HG02870 (cell line): ENCODE data around the gene SORT1.
"Not testable (repeated sequence)": the region's sequence is repeated elsewhere in the genome, so short reads cannot be mapped to it uniquely, and the experiment has no call there.

Source experiments
- ATAC-seq: cut with Tn5 transposase; IDR thresholded peaks from one replicate; pipeline ENCODE4 v1.9.1; 2021; ENCODE audit warnings: mild to moderate bottlenecking, moderate library complexity; ENCODE audit not compliant: unreplicated experiment

SORT1 gene

GRCh38 chr1:109397581-109398342 is at the start of gene SORT1:
Gene SORT1, minus strand, starts transcription at chr1:109397918. Its CDS starts 26 bp downstream, at chr1:109397892.
- ATAC-seq: peak; percentile 65

- not testable (repeated sequence) for ATAC-seq
Observed at GRCh38 chr1:109445949-109446695, 48.4 kb upstream of the SORT1 start.

DNA sequence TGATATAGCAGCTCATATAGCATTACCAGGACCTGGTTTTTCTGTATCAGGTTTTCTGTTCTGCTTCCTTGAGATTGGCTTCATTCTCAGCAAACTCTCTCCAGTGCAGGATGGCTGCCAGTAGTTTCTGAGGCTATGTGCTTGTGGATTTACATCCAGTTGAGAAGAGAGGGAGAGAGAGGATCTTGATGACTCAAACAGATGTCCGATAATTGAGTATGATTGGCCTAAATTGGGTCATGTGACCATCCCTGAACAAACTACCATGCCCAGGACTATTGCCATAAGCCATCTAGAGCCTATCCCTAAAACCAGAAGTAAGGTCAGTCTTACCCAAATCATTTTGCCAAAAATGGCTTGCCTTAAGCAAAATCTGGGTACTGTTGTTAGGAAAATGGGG is 46.6 kb upstream of the SORT1 start:
- no peak for ATAC-seq

GRCh38 chr1:109443476-109443875 is 45.8 kb upstream of the SORT1 start:
- no peak for ATAC-seq

- no peak for ATAC-seq
Observed at GRCh38 chr1:109441069-109441468, 43.4 kb upstream of the SORT1 start.

- peak; percentile 50 for ATAC-seq
Observed at GRCh38 chr1:109438798-109439297, 41.1 kb upstream of the SORT1 start.

- no peak for ATAC-seq
Observed at GRCh38 chr1:109434484-109434883, 36.8 kb upstream of the SORT1 start.

GRCh38 chr1:109433322-109433721 is 35.6 kb upstream of the SORT1 start:
- no peak for ATAC-seq

DNA sequence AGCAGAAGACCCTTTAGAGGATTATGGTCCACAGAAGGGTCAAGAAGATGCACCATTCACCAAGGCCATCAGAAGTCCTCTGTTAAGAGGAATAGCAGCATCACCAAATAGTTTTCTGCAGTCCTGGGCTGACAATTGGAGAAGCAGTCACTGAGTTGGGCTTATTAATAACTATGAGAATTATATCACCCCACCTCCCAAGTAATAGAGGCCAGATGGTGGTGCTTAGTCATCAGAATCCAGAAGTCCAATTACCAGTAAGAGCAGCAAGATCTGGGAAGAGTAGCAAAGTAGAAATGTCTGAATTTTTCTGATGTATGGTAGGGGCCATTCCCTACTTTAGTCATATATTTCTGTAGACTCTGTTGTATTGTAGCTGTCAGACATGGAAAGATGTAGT is 34.6 kb upstream of the SORT1 start:
- no peak for ATAC-seq

- no peak for ATAC-seq
Observed at GRCh38 chr1:109427171-109427467, 29.4 kb upstream of the SORT1 start.

DNA sequence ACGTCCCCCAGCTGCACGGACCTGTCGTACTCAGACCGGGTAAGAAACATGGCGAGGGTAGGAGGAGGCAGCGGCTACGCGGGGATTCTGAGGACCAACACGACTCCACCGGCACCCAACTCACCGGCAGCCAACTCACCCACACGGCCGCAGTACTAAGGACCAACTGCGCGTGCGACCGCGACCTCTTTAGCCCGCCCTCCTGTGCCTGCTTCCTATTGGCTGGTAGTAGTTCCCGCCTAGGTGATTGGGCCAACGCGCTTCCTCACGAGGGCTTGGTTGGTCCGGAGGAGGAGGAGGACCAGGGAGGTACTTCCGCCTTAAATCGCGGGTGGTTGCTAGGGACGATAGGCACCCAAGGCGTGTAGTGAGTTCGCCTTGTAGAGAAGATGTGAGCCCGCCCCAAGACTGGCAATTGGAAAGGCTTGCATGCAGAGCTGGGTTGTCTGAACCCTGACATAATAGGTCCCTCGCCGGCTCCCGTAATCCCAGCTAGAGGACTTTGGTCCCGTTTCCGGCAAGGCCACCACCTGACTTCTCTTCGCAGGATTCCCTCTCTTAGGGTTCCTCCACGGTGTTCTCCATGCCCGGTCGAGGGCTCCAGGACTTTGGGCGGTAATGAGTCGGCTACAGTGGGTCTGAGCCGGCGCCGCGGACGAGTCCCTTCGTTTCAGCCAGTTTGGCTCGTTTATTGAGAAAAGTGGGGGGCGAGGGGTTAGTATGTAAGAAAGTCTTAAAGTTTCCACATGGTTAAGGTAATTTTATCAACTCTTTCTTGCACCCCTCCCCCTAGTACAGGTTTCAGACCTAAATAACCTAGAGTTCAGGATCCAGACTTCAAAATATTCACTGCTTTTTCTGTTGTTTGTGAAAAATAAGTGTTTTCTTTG is 28.8 kb upstream of the SORT1 start, which contains the start of gene PSMA5:
PSMA5 (minus strand) TSS at position 168 of the 890 bp plus-strand sequence; CDS start at position 50, 118 bp downstream.
- ATAC-seq: peak; percentile 96

GRCh38 chr1:109425391-109426280 is 27.9 kb upstream of the SORT1 start:
- peak; percentile 20 for ATAC-seq

GRCh38 chr1:109423498-109423897 is 25.8 kb upstream of the SORT1 start:
- no peak for ATAC-seq

GRCh38 chr1:109412551-109412950 is 14.8 kb upstream of the SORT1 start:
- no peak for ATAC-seq

- ATAC-seq: no peak
Observed at GRCh38 chr1:109404838-109405237, 7.1 kb upstream of the SORT1 start.

- no peak for ATAC-seq
Observed at GRCh38 chr1:109402025-109402424, 4.3 kb upstream of the SORT1 start.

- ATAC-seq: no peak
Observed at GRCh38 chr1:109400035-109400655, 2.4 kb upstream of the SORT1 start.

GRCh38 chr1:109399326-109399957 is 1.7 kb upstream of the SORT1 start:
- ATAC-seq: no peak
